ENCODE results near the gene APBA2.

APBA2 gene

GRCh38 chr15:28994831-28995596, 109.2 kb downstream of the APBA2 start:
- no peak overlapping the region for H3K4me3 ChIP-seq (ENCODE audit: low read depth, low read length)
- DNase-seq (ENCODE audit: low read depth) = no peak
- in situ Hi-C loops (cut with HindIII; ENCODE audit: low sequenced_read_pairs) = no loop called here
- no peak for TF ChIP-seq CTCF (IDR thresholded peaks at IDR 0.05; ENCODE audit: low read depth, low read length, missing control alignments)

GRCh38 chr15:28995705-28996104, 109.9 kb downstream of the APBA2 start:
- in situ Hi-C loops (cut with HindIII; ENCODE audit: low sequenced_read_pairs) = no loop called here
- TF ChIP-seq CTCF (IDR thresholded peaks at IDR 0.05; ENCODE audit: low read depth, low read length, missing control alignments) = no peak

GRCh38 chr15:28996289-28996688, 110.5 kb downstream of the APBA2 start:
- no peak overlapping the region for H3K4me3 ChIP-seq (ENCODE audit: low read depth, low read length)
- in situ Hi-C loops (cut with HindIII; ENCODE audit: low sequenced_read_pairs) = no loop called here
- no peak for DNase-seq (ENCODE audit: low read depth)
- TF ChIP-seq CTCF (IDR thresholded peaks at IDR 0.05; ENCODE audit: low read depth, low read length, missing control alignments) = no peak

More at GRCh38 chr15:28995705-28996104, 109.9 kb downstream of the APBA2 start:
- no peak overlapping the region for H3K4me3 ChIP-seq (ENCODE audit: low read depth, low read length)
- no peak for DNase-seq (ENCODE audit: low read depth)

GRCh38 chr15:28996953-28997352, 111.2 kb downstream of the APBA2 start:
- no peak overlapping the region for H3K4me3 ChIP-seq (ENCODE audit: low read depth, low read length)
- no peak for TF ChIP-seq CTCF (IDR thresholded peaks at IDR 0.05; ENCODE audit: low read depth, low read length, missing control alignments)
- in situ Hi-C loops (cut with HindIII; ENCODE audit: low sequenced_read_pairs) = no loop called here
- DNase-seq (ENCODE audit: low read depth) = no peak

- no peak overlapping the region for H3K4me3 ChIP-seq (ENCODE audit: low read depth, low read length)
- in situ Hi-C loops (cut with HindIII; ENCODE audit: low sequenced_read_pairs) = no loop called here
- no peak for DNase-seq (ENCODE audit: low read depth)
- TF ChIP-seq CTCF (IDR thresholded peaks at IDR 0.05; ENCODE audit: low read depth, low read length, missing control alignments) = no peak
Observed at GRCh38 chr15:28997791-28998190, 112.0 kb downstream of the APBA2 start.

DNA sequence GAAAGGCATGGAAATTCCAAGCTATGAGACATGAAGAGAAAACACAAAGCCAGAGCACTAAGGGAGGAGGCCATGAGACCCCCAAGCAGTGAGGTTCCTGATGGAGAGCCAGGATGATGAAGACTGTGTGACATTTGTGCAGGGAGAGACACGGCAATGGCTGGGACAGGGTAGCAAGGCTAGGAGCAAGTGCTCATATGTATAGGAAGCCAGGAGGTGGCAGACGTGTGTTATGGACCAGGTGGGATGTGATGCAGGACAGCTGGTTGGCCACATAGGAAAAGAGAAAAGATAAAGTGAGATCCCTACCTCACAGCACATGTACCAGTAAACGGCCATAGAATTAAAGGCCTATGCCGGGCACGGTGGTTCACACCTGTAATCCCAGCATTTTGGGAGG, 112.7 kb downstream of the APBA2 start:
- no peak for TF ChIP-seq CTCF (IDR thresholded peaks at IDR 0.05; ENCODE audit: low read depth, low read length, missing control alignments)
- in situ Hi-C loops (cut with HindIII; ENCODE audit: low sequenced_read_pairs) = no loop called here
- DNase-seq (ENCODE audit: low read depth) = no peak
- H3K4me3 ChIP-seq (ENCODE audit: low read depth, low read length) = no peak overlapping the region
